IMR-90 (cell line): Measurements from ENCODE around the gene SLC7A10. TPM values are rescaled to one million over a fixed set of nuclear protein-coding genes. Genes with fewer than 3 reads are reported as not detected.
A peak's percentile ranks its signal among the peaks of the same experiment; 100 is the strongest.

ENCODE experiments used
- ATAC-seq: fragments of 200-7000 bp; cut with Tn5 transposase; 2 replicates; pipeline ENCODE4 v1.9.1; 2020; ENCODE audit warnings: low read depth, mild to moderate bottlenecking, moderate library complexity
- BruUV-seq: library from RNA; stranded (reverse); fragments of 400-500 nt; replicated peaks from 2 replicates; lab custom pipeline; 2021; lab: Mats Ljungman, UMichigan
- CTCF ChIA-PET: fragments of 300-600 bp; formaldehyde crosslinking; extraction: SDS; loops from one replicate; lab custom pipeline; 2021; ENCODE audit warnings: antibody characterized with exemption; lab: Yijun Ruan, JAX
- POLR2A ChIA-PET: fragments of 300-600 bp; sonication (Branson Sonifier 250); formaldehyde crosslinking; loops from one replicate; lab custom pipeline; 2022; ENCODE audit warnings: antibody characterized with exemption; ENCODE audit not compliant: unreplicated experiment; lab: Charles Lee
- DNase-seq: peaks from one replicate; pipeline ENCODE4 v3.0.0; 2013
- H2AFZ ChIP-seq: replicated peaks from 2 replicates; pipeline ENCODE3; 2013; ENCODE audit warnings: low read length, mild to moderate bottlenecking; ENCODE audit not compliant: poor library complexity
- H2AK5ac ChIP-seq: 2 replicates; pipeline ENCODE4 v1.6.1; 2013; ENCODE audit warnings: low read depth, low read length, inconsistent platforms
- H2AK9ac ChIP-seq: replicated peaks from 2 replicates; pipeline ENCODE3; 2013; ENCODE audit warnings: mild to moderate bottlenecking, low read depth, low read length, moderate library complexity; ENCODE audit not compliant: poor library complexity
- H2BK120ac ChIP-seq: 2 replicates; pipeline ENCODE4 v1.6.1; 2013; ENCODE audit warnings: low read depth, low read length, inconsistent platforms
- H2BK15ac ChIP-seq: 3 replicates; pipeline ENCODE4 v1.6.1; 2013; ENCODE audit warnings: low read depth, low read length, inconsistent platforms
- H2BK20ac ChIP-seq: 2 replicates; pipeline ENCODE4 v1.6.1; 2013; ENCODE audit warnings: low read depth, mild to moderate bottlenecking, inconsistent platforms, low read length, moderate library complexity
- H2BK5ac ChIP-seq: 2 replicates; pipeline ENCODE4 v1.6.1; 2013; ENCODE audit warnings: mild to moderate bottlenecking, low read depth, low read length, inconsistent platforms; ENCODE audit not compliant: poor library complexity, severe bottlenecking
- H3K14ac ChIP-seq: replicated peaks from 2 replicates; pipeline ENCODE4 v1.6.1; 2013; ENCODE audit warnings: low read depth, low read length, inconsistent platforms
- H3K18ac ChIP-seq: 2 replicates; pipeline ENCODE4 v1.6.1; 2013; ENCODE audit warnings: low read depth, low read length, control low read depth
- H3K23ac ChIP-seq: 2 replicates; pipeline ENCODE4 v1.6.1; 2013; ENCODE audit warnings: low read depth, low read length, inconsistent platforms
- H3K27ac ChIP-seq: 2 replicates; pipeline ENCODE4 v1.5.1; 2013; ENCODE audit warnings: mild to moderate bottlenecking, control low read depth, low read length; ENCODE audit not compliant: insufficient read depth
- H3K27me3 ChIP-seq: 2 replicates; pipeline ENCODE4 v1.6.1; 2013; ENCODE audit warnings: low read length; ENCODE audit not compliant: control insufficient read depth, insufficient read depth
- H3K36me3 ChIP-seq: 2 replicates; pipeline ENCODE4 v1.6.1; 2013; ENCODE audit warnings: low read length, mixed read lengths; ENCODE audit not compliant: control insufficient read depth, insufficient read depth
- H3K4ac ChIP-seq: 2 replicates; pipeline ENCODE4 v1.6.1; 2013; ENCODE audit warnings: low read depth, low read length, inconsistent platforms
- H3K4me1 ChIP-seq: 2 replicates; pipeline ENCODE4 v1.6.1; 2013; ENCODE audit warnings: low read length, mixed read lengths; ENCODE audit not compliant: control insufficient read depth, insufficient read depth
- H3K4me2 ChIP-seq: 2 replicates; pipeline ENCODE4 v1.6.1; 2013; ENCODE audit warnings: low read depth, mild to moderate bottlenecking, control low read depth, low read length, moderate library complexity
- H3K4me3 ChIP-seq: 2 replicates; pipeline ENCODE4 v1.5.1; 2013; ENCODE audit warnings: low read depth, mild to moderate bottlenecking, control low read depth, low read length, moderate library complexity; ENCODE audit not compliant: insufficient read depth
- H3K56ac ChIP-seq: 2 replicates; pipeline ENCODE4 v1.6.1; 2013; ENCODE audit warnings: low read length, inconsistent platforms; ENCODE audit not compliant: insufficient read depth; ENCODE audit errors: extremely low read depth
- H3K79me1 ChIP-seq, 2 experiments: 2 replicates each; pipeline ENCODE4 v1.6.1; 2013; ENCODE audit warnings: low read length in 2 of 2, inconsistent platforms in 1 of 2, low read depth in 1 of 2
- H3K9ac ChIP-seq: 2 replicates; pipeline ENCODE4 v1.6.1; 2013; ENCODE audit warnings: low read depth, low read length, control low read depth
- H3K9me1 ChIP-seq: 2 replicates; pipeline ENCODE4 v1.6.1; 2013; ENCODE audit warnings: low read length, inconsistent platforms; ENCODE audit not compliant: insufficient read depth
- H3K9me3 ChIP-seq: 2 replicates; pipeline ENCODE4 v1.6.1; 2013; ENCODE audit warnings: low read length; ENCODE audit not compliant: control insufficient read depth, insufficient read depth
- H4K20me1 ChIP-seq: 2 replicates; pipeline ENCODE4 v1.6.1; 2013; ENCODE audit warnings: low read length, inconsistent platforms; ENCODE audit not compliant: insufficient read depth
- H4K5ac ChIP-seq: 2 replicates; pipeline ENCODE4 v1.6.1; 2013; ENCODE audit warnings: mild to moderate bottlenecking, low read depth, low read length, control low read depth
- H4K8ac ChIP-seq, 2 experiments: 2 replicates each; pipeline ENCODE4 v1.6.1; 2013; ENCODE audit warnings: low read depth in 2 of 2, low read length in 2 of 2, control low read depth in 1 of 2, inconsistent platforms in 1 of 2
- H4K91ac ChIP-seq: 2 replicates; pipeline ENCODE4 v1.6.1; 2013; ENCODE audit warnings: low read depth, low read length, inconsistent platforms; ENCODE audit not compliant: insufficient read depth
- BHLHE40 ChIP-seq: fragments of 150-350 bp; IDR thresholded peaks from 2 replicates; pipeline ENCODE4 v1.6.1; 2016; ENCODE audit warnings: mild to moderate bottlenecking, low read depth, low read length
- CEBPB ChIP-seq: IDR thresholded peaks from 2 replicates; pipeline ENCODE4 v1.6.1; 2012; ENCODE audit warnings: low read depth, low read length, improper control_type of control experiment
- FOS ChIP-seq: fragments of 150-350 bp; IDR thresholded peaks from 2 replicates; pipeline ENCODE4 v1.6.1; 2016; ENCODE audit warnings: low read depth, low read length
- MAFK ChIP-seq: IDR thresholded peaks from 2 replicates; pipeline ENCODE4 v1.6.1; 2012; ENCODE audit warnings: low read depth, low read length, improper control_type of control experiment
- MAZ ChIP-seq: IDR thresholded peaks from 2 replicates; pipeline ENCODE4 v1.6.1; 2012; ENCODE audit warnings: low read depth, mild to moderate bottlenecking, low read length, improper control_type of control experiment, moderate library complexity, borderline replicate concordance
- POLR2A ChIP-seq: IDR thresholded peaks from 2 replicates; pipeline ENCODE4 v1.6.1; 2012; ENCODE audit warnings: mild to moderate bottlenecking, low read depth, low read length
- RAD21 ChIP-seq: IDR thresholded peaks from 2 replicates; pipeline ENCODE4 v1.6.1; 2012; ENCODE audit warnings: low read length, improper control_type of control experiment
- RCOR1 ChIP-seq: IDR thresholded peaks from 2 replicates; pipeline ENCODE4 v1.6.1; 2012; ENCODE audit warnings: mild to moderate bottlenecking, low read length, improper control_type of control experiment; ENCODE audit not compliant: insufficient replicate concordance
- RFX5 ChIP-seq: IDR thresholded peaks from 2 replicates; pipeline ENCODE4 v1.8.0; 2012; ENCODE audit warnings: low read depth, mild to moderate bottlenecking, low read length, moderate library complexity
- WGBS, 2 experiments: methylation state at CpG; one replicate each; pipeline versions ENCODE4 v1.1.5 to v1.1.7; 2013; ENCODE audit warnings: missing lambda C conversion rate in 2 of 2; ENCODE audit not compliant: insufficient read length in 1 of 2; ENCODE audit errors: extremely low coverage in 2 of 2; 5-methylcytosine and 5-hydroxymethylcytosine counted together
- dilution Hi-C: fragments of 300-500 bp; cut with HindIII; formaldehyde crosslinking; loops from one replicate; pipeline ENCODE4 v1.14.3; 2018; ENCODE audit warnings: low sequenced_read_pairs; ENCODE audit not compliant: unreplicated experiment
- in situ Hi-C: fragments of 300-500 bp; cut with MboI; formaldehyde crosslinking; loops from 3 replicates; pipeline ENCODE4 v1.14.3; 2019; ENCODE audit warnings: low sequenced_read_pairs, inconsistent platforms, mixed read lengths
- intact Hi-C: fragments of 100-400 bp; cut with micrococcal nuclease; formaldehyde crosslinking; loops from 2 replicates; pipeline ENCODE4 v1.10.0; 2022
- polyA plus RNA-seq, 3 experiments: library from polyadenylated mRNA; depleted of rRNA; stranded (reverse); fragments of >200 nt; gene quantifications; 2 replicates each; pipeline ENCODE4 v1.2.3, GENCODE V29; 2012; ENCODE audit warnings: low replicate concordance in 1 of 3
- total RNA-seq: library from RNA; depleted of rRNA; stranded (reverse); fragments of >200 nt; gene quantifications from 2 replicates; pipeline ENCODE4 v1.2.3, GENCODE V29; 2012
- TF ChIP-seq, protein P1 (sequence below): conservative IDR thresholded peaks from 2 replicates; pipeline ENCODE4 v1.5.1; 2012; ENCODE audit warnings: mild to moderate bottlenecking, low read depth, low read length, improper control_type of control experiment
- TF ChIP-seq, protein P2 (sequence below): fragments of 150-350 bp; IDR thresholded peaks from 2 replicates; pipeline ENCODE4 v1.6.1; 2017; ENCODE audit warnings: mild to moderate bottlenecking, antibody characterized with exemption, low read length, low read depth
- TF ChIP-seq, protein P3 (sequence below): fragments of 150-350 bp; IDR thresholded peaks from 2 replicates; pipeline ENCODE4 v1.6.1; 2016; ENCODE audit warnings: low read depth, mild to moderate bottlenecking, low read length, moderate library complexity, borderline replicate concordance

The SLC7A10 gene
- total and polyA plus RNA-seq, 2 of the 4 experiments (the other 2 are of a cell fraction) = not detected

DNA sequence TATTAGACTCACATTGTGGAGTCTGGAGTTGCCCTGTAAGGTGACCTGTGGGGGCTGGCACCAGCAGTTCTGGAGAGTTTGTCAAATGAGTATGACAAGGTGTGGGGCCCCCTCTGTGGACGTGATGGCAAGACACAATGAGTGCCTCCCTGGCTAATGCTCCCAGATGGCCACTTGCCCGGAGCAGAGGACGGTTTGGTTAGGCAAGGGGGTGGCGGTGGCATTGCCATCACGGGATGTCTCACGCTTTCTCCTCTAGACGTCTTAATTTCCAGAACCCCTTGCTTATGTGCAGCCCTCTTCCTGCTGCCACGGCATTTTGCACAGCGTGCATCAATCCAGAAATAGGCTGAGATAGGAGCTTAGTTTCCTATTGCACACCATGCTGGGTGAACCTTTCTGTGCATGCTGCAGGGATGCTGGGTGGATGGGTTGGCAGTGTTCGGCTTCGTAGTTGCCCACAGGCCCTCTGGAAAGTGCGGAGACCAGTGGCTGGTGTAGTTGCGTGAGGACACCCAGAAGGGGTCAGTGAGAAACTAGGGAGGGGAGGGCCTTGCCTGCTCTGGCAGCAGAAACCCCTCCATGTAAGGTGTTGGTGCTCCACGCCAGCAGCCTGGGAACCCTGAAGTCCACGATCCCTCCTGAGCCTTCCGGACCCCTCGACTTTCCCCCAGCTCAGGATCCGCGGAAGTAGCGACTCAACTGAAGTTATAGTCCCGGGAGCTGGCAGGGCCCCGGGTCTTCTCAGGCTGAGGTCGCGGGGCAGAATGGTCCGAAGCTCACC, 49.6 kb downstream of the SLC7A10 start:
- peak overlapping the region; percentile 56 for H3K56ac ChIP-seq
- H3K4ac ChIP-seq = peak overlapping the region; percentile 88
- peak overlapping the region; percentile 60 for H3K4me3 ChIP-seq
- peak overlapping the region; percentile 93 for H3K4me2 ChIP-seq
- ATAC-seq = peak; percentile 0
- peaks cover 12% of the 10 kb centered on the region; the same call in 1 of the 2 replicates for H3K9me1 ChIP-seq
- H3K9ac ChIP-seq = peak overlapping the region; percentile 79
- peaks cover 10% of the 10 kb centered on the region for H3K4me1 ChIP-seq
- peak; percentile 30 for DNase-seq
- CTCF ChIA-PET = interaction anchor here (0.5 to 1.9 kb wide), 3 partner anchors 13 to 1006 kb away, joined by 3 to 8 read pairs (median 7); no protein-coding TSS in a partner anchor
- intact Hi-C loops (loop anchor here (2.0 to 5.0 kb wide), 3 partner anchors 31 to 204 kb away; partner anchors contain the start of genes CEP89 and FAAP24), in situ Hi-C loops (no loop called here), dilution Hi-C loops (no loop called here)
- peak overlapping the region; percentile 76; the same call in 1 of the 2 replicates for H3K23ac ChIP-seq
- peak overlapping the region; percentile 99 for H2AFZ ChIP-seq
- H3K79me1 ChIP-seq = peaks cover 11 to 23% of the 10 kb centered on the region in 2 experiments
- H2BK20ac ChIP-seq = no peak overlapping the region
- peak overlapping the region; percentile 66 for H3K14ac ChIP-seq
- H3K27ac ChIP-seq = peak overlapping the region; percentile 69
- TSS peak; percentile 40 for BruUV-seq
- H2AK9ac ChIP-seq = peak overlapping the region; percentile 98
- peak overlapping the region; percentile 81; the same call in 1 of the 2 replicates for H2AK5ac ChIP-seq
- peak overlapping the region; percentile 8; the same call in 1 of the 2 replicates for H3K18ac ChIP-seq
- H3K9me3 ChIP-seq = no peaks in the 10 kb centered on the region
- no peaks in the 10 kb centered on the region for H3K27me3 ChIP-seq
- peak overlapping the region; percentile 28; the same call in 1 of the 2 replicates for H2BK120ac ChIP-seq
- POLR2A ChIA-PET = interaction anchor here (0.5 kb wide), 2 partner anchors 56 to 170 kb away, joined by 5 to 6 read pairs; no protein-coding TSS in a partner anchor
- no peaks in the 10 kb centered on the region for H3K36me3 ChIP-seq
- H4K91ac ChIP-seq = peak overlapping the region; percentile 81
- no peak overlapping the region for H2BK15ac ChIP-seq
- H4K5ac ChIP-seq = peak overlapping the region; percentile 13
- WGBS, 2 experiments = 0% methylated on average over 5 of the region's 25 CpGs; no CpG with 5 or more reads in 1 of the 2 experiments
- H4K8ac ChIP-seq = peak overlapping the region; percentile 79 to 97
- TF ChIP-seq MAZ = no peak
- no peak for TF ChIP-seq BHLHE40
- no peak for TF ChIP-seq RCOR1
- TF ChIP-seq MAFK = no peak
- no peak for TF ChIP-seq POLR2A
- TF ChIP-seq, protein P1, sequence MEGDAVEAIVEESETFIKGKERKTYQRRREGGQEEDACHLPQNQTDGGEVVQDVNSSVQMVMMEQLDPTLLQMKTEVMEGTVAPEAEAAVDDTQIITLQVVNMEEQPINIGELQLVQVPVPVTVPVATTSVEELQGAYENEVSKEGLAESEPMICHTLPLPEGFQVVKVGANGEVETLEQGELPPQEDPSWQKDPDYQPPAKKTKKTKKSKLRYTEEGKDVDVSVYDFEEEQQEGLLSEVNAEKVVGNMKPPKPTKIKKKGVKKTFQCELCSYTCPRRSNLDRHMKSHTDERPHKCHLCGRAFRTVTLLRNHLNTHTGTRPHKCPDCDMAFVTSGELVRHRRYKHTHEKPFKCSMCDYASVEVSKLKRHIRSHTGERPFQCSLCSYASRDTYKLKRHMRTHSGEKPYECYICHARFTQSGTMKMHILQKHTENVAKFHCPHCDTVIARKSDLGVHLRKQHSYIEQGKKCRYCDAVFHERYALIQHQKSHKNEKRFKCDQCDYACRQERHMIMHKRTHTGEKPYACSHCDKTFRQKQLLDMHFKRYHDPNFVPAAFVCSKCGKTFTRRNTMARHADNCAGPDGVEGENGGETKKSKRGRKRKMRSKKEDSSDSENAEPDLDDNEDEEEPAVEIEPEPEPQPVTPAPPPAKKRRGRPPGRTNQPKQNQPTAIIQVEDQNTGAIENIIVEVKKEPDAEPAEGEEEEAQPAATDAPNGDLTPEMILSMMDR = no peak
- no peak for TF ChIP-seq RAD21
- no peak for TF ChIP-seq CEBPB
- TF ChIP-seq, protein P2, sequence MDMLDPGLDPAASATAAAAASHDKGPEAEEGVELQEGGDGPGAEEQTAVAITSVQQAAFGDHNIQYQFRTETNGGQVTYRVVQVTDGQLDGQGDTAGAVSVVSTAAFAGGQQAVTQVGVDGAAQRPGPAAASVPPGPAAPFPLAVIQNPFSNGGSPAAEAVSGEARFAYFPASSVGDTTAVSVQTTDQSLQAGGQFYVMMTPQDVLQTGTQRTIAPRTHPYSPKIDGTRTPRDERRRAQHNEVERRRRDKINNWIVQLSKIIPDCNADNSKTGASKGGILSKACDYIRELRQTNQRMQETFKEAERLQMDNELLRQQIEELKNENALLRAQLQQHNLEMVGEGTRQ = no peak
- TF ChIP-seq, protein P3, sequence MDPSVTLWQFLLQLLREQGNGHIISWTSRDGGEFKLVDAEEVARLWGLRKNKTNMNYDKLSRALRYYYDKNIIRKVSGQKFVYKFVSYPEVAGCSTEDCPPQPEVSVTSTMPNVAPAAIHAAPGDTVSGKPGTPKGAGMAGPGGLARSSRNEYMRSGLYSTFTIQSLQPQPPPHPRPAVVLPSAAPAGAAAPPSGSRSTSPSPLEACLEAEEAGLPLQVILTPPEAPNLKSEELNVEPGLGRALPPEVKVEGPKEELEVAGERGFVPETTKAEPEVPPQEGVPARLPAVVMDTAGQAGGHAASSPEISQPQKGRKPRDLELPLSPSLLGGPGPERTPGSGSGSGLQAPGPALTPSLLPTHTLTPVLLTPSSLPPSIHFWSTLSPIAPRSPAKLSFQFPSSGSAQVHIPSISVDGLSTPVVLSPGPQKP = no peak
- TF ChIP-seq RFX5 = no peak
- TF ChIP-seq FOS = no peak
- H2BK5ac ChIP-seq = peak overlapping the region; percentile 85
- peaks cover 9% of the 10 kb centered on the region for H4K20me1 ChIP-seq
